Jurkat, Clone E6-1 (cell line): ENCODE measurements around the gene ADCY5.

Experiments used
- DNase-seq: peaks from one replicate; pipeline ENCODE4 v3.0.0-alpha.2; 2011; ENCODE audit warnings: low read depth, low spot score
- H3K4me3 ChIP-seq: 2 replicates; pipeline ENCODE4 v1.5.1; 2011; ENCODE audit warnings: mild to moderate bottlenecking, low read length, control low read depth, moderate library complexity

ADCY5 gene

DNA sequence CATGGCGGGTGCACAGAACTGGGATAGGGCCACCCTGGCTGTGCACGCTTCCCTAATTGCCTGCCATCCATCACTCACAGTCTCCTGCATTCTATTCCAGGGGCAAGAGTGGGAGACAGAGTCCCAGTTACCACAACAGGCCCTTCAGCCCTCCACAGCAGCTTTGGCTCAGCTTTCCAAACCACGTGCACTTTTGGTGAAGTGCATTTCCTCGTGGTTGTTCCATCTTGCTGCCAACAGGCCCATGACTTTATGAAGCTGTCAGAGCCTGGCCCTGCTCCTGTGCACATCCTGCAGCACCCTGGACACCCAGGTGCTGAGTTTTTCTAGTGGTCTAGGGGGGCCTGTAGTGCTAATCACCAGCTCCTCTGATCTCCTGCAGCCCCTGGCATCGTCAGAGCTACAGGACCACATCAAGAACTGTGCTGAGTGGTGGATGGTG is 110.2 kb downstream of the ADCY5 start:
- DNase-seq, result no peak
- no peak overlapping the region for H3K4me3 ChIP-seq

DNA sequence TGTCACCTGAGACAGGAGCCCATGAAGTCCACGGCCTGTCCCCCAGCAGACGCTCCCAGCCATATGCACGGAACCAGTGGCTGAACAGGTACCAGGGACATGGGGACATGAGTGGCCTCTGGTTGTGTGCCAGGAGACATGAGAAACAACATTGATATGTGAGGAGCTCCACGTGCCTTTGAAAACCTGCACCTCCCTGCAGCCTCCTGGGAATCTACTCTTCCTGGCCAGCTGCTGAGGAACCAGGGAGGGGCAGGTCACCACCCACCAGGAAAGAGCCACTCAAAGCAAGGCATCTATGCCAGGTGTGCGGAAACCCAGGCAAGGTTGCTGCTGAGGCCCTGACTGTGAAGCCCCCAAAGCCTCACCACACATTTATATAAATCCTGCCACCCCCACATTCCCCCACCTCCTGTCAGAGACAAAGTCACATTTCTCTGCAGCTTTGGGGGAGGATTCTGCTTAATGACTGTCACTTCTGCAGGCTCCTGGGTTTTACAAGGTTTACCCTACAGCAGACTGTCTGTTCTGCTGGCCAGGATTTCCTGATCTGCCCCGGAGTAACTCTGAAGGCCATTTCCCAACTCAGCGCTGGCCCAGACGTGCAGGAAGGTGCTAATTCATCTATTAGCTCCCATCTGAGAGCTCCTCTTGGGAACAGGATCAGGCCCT is 110.8 kb downstream of the ADCY5 start:
- H3K4me3 ChIP-seq, result no peak overlapping the region
- DNase-seq, result no peak

DNA sequence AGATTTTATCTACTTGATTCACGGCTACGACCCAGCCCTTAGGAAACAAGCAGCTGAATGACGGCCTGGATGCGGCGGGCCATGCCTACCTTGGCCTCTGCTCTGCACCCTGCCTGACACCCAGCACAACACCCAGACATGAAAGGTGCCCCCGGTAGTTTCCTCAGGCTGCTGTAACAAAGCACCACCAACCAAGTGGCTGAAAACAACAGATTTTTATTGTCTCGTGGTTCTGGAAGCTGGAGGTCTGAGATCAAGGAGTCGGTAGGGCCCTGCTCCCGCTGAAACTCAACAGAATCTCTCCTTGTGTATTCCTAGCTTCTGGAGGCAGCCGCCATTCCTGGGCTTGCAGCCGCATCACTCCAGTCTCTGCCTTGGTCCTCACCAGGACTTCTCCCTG is 111.7 kb downstream of the ADCY5 start:
- no peak overlapping the region for H3K4me3 ChIP-seq
- no peak for DNase-seq

DNA sequence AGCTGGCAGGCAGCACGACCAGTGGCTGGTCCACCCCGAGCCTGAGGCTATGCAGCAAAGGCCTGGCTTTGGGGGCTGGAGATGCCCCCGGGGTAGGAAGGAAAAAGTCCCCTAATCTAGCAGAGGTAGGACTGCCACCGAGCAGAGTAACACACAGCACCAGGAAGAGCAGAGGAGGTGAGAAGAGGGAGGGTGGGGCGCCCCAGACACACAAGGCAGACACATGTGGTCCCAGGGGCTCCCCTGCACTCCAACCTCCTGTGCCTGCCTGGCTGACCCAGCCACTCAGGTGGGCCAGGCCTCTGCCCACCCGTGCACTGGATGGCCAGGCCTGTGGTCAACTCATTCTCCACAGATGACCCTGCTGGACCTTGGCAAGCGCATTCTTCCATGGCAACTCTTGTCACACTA is 112.4 kb downstream of the ADCY5 start:
- no peak overlapping the region for H3K4me3 ChIP-seq
- no peak for DNase-seq

DNA sequence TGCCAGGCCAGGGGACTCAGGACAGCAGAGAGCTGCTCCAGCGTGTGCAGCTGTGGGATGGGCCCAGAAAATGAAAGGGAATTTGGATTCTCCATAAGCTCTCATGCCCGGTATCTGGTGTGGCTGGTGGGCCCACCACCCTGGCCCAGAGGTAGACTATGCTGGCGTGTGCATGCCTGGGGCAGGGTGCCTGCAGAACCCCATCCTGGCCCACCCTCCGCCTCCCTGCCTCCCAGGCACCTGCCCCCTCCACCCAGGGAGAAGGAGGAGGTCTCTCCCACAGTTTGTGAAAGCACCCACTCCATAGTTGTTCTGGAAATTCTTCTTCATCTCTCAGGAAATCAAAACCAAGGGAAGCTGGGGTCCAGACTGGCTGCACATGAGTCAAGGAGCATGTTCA is 112.9 kb downstream of the ADCY5 start:
- DNase-seq, result no peak
- H3K4me3 ChIP-seq, result no peak overlapping the region

DNA sequence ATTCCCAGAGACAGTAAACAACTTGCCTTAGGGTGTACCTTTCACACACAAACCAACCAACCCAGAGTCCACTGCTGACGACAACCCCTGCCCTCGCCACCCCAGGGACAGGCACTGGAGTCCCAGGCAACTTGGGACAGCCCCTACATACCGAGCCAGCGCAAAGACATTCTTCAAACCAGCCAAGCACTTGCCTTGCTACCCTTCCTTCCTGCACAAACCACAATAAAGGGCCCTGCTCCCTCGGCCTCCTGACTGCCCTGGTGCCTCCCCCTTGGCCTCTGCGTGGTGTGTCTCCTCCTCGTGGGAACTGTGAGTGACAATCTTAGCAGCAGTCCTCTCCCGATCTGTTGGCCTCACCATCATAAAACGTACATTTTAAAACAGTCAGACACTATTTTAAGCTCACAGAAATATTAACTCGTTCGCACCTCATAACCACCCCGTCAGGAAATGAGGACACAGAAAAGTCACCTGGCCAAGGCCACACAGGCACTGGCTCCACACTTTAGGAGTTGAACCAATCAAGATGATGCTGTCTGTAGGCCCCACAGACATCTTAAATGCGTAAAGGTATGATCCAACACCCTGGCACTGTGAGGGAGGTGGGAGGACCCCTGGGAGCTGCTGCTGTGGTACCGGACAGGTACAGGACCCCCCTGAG is 113.8 kb downstream of the ADCY5 start:
- H3K4me3 ChIP-seq, result no peak overlapping the region
- DNase-seq, result peak; percentile 15

DNA sequence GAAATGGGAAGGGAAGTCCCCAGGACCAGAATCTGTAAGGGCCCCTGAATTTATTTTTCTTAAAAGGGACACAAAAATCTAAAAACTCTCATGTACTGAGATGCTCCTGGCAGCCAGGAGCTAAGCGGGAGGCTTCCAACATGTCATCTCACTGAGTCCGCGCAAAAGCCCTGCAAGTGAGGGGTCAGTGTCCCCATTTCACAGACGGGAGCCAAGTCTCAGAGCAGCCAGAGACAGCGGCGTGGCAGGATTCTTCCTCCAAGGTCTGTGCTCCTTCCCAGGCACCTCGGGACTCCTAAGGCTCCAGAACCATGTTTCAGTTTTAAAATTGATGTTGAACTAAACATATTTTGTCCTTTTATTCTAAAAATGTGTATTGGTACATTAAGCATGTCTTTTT is 114.8 kb downstream of the ADCY5 start:
- DNase-seq, result no peak
- H3K4me3 ChIP-seq, result no peak overlapping the region

DNA sequence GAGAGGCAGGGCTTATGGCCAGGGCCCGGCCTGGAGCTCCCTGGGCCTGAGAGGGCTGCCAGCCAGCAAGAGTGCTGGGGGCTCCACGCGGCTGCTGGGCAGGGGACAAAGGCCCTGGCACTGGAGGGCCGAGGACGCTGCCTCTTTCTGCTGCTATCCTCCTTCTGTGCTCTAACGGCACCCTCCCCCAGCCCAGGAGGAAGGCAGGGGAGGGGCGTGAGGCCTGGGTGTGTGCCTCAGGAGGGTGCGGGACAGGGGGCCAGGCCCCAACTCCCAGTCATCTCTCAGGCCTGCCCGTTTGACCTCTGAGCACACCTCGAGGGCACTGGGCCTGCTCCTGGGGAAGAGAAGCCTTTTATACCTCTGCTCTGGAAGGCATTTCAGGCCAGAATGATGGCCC is 115.5 kb downstream of the ADCY5 start:
- H3K4me3 ChIP-seq, result no peak overlapping the region
- no peak for DNase-seq

DNA sequence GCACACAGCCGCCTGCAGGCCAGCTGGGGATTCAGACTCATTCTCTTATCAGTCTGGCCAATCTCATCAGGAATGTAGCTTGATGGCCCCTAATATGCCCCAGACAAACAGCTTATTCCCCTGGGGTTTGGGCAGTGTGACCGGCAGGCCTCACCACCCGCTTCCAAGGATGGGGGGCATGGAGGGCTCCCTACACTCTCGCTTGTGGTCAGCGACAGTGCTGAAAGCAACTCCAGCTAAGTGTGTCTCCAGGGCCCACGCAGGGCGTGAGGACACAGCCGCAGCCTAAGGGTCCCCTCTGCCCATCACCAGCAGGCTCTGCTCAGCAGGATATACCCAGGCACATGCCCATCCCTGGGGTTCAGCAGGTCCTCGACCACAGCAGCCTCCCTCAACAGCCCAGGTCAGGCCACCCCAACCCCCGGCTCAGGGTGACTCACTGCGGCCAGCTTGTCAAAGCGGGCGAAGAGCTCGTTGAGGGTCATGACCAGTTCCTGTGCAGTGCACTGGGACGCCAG is 116.7 kb downstream of the ADCY5 start:
- no peak for DNase-seq
- H3K4me3 ChIP-seq, result no peak overlapping the region

DNA sequence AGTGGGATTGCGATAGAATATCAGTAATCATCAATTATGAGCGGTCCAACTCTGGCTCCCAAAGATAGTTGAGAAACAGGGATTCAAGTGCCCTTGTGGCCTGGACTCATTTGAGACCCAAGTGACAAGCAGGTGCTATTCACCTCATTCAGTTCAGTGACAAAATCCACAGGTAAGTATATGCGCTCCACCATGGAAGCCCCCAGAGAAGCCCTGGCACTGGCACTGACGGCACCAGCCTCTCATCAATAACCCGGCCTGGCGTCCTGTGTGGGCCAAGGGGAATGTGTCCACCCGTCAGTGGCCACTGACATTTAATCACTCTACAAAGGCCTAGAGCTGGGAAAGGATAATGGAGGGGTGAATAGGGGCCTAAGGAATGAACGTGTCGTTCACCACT is 117.2 kb downstream of the ADCY5 start:
- no peak overlapping the region for H3K4me3 ChIP-seq
- DNase-seq, result no peak

DNA sequence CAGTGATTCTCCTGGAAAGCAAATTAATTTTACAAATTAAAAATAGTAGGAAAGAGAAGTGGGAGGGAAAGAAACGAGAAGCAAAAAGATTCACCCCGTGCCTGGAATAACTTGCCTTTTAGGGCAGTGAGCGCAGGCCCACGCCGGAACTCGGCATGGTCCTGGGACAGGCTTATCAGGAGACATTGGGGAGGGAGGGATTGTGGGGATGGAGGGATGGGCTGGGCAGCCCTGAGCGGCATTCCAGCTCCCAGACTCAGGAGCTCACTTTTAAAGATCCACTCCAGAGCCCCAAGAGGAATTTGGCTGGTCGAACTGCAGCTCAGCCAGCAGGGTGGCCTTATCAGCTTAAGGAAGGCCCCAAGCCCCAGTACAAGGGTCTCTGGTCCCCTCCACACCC is 117.9 kb downstream of the ADCY5 start:
- H3K4me3 ChIP-seq, result no peak overlapping the region
- no peak for DNase-seq

DNA sequence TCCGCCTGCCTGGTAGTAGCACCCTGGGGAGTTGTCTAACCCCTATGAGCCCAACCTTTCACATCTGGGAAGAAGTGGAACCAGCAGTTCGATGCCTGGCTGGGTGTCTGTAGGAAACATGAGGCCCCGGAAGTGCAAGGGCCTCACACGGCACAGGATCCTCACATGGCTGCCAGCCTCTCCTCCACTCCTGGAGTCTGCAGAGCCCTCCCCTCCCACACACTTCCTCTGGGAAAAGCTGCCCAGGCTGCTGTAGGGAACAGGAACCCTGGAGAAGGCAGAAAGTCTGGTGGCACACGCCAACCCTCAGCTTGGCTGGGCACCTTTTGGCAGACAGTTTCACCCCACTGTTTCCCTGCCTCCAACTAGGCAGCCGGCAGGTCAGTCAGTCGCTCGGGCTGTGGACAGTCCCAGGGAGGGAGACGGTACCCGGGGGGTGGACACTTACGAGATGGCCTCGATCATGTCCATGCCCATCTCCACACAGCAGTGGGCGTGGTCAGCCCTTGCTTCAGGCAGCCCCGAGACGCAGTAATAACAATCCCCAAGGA is 118.4 kb downstream of the ADCY5 start:
- no peak overlapping the region for H3K4me3 ChIP-seq
- no peak for DNase-seq

DNA sequence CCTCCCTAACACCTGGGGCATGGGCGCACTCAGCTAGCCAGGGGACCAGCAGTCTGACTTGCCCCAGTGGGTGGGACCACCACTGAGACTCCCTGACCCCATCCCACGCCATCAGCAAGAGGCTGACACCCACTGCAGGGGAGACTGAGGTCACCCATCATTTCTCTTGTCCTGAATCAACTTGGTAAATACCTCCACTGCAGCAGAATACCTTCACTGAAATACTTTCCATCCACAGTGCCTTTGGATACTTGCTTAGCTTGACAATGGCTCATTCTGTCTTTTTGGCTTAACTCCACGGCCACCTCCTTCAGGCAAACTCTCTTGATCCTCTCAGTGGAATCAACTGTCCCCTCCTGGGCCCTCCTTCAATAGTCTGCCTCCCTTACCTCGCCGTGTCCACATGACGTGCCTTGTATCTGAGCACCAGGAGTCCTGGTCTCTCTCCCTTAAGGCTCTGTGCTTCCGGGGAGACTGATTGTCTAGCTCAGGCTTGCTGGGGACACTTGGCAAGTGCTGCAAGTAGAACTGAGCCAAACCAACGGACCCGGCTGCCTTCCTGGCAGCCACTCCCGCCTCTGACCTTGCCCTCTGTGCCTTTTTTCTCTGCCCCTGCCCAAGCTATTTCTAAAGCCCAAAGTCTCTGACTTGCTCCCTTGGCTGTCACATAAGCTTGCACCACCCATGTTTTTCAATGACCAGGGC is 119.1 kb downstream of the ADCY5 start:
- no peak for DNase-seq
- H3K4me3 ChIP-seq, result no peak overlapping the region

DNA sequence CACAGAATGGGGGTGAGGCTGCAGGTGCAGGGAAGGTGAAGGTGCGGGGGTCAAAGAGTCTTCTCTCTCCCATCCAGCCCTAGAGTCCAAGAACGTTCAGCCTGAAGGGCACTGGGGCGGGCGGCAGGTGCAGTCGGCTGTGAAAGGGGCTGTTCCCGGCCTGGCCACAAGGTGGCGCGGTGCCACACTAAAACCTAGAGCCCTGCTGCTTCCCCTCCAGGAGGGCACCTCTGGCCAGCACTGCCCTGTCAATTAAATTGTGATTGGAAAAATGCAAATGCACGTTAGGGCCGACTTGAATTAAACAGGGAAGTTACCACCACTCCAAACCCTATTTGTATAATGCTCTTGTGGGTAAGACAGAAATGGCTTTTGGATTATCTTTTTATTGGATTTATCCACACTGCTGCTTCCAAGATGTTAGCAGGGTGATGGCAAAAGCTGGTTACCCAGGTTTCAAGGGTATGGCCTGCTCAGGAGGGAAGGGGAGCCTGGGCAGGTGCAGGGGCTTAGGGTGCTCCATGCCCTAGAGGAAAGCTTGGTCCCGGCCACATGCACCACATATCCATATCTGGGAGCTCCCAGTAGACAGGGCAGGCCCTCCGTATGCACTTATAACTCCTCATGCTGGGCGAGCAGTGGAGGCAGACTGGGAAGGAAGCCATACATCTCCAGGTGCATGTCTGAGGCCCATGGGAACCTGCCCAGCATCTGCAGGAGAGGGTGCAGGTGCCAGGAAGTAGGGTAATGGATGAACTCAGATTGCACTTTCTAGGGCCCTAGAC is 119.8 kb downstream of the ADCY5 start:
- peak; percentile 24 for DNase-seq
- H3K4me3 ChIP-seq, result no peak overlapping the region

DNA sequence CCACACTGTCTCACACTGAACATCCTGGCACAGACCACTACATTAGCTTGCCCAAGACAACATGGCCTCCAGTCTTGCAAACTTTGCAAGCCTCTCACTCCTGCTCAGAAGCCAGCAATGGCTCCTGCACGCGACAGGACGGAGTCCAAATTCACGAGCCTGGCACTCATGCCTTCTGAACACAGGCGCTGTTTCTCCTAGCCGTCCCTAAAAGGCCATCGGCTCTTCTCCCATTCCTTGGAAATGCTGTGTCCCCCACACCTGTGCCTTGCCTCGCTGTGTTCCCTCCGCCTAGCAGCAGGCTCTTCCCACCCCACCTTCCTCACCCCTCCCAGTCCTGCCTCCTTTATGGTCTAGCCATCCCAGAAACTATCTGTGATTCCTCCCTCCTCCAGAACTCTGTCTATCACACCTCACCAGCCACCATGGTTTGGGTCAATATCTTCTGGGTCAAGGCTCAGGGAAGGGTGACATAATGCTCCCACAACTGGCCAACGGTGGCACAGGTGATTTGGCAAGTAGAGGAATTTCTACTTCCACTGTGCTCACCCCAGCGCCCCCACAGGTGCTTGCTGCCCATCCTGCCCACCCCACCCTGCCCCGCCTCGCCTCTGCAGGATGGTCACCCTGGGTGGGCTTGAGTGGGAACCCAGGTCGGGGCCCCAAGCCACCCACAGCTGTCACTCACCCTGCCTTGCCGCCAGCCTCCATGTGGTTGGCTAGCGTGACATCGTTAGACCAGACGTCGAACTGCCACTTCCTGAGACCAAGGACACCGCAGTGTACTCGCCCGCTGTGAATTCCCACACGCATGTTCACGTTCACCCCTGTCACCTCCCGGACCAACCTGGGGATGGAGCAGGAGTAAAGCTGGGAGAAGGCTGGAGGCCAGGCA is 120.7 kb downstream of the ADCY5 start:
- no peak for DNase-seq
- no peak overlapping the region for H3K4me3 ChIP-seq

DNA sequence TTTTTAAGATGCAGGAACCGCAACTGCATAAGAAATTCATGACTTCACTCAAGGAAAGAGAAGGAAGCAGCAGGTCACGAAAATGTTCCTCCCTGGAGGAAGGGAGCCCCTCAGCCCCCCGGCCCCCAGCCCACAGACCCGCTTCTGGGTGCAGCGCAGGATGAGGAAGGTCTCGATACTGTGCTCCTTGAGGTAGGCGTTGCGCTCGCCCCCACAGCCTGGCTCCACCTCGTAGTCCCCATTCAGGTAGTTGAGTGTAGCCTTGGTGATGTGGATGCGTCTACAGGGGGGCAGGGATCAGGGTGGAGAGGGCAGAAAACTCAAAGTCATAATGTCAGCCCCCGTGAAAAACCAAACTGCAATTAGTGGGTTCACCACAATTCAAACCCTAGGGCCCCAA is 121.4 kb downstream of the ADCY5 start:
- no peak overlapping the region for H3K4me3 ChIP-seq
- no peak for DNase-seq

DNA sequence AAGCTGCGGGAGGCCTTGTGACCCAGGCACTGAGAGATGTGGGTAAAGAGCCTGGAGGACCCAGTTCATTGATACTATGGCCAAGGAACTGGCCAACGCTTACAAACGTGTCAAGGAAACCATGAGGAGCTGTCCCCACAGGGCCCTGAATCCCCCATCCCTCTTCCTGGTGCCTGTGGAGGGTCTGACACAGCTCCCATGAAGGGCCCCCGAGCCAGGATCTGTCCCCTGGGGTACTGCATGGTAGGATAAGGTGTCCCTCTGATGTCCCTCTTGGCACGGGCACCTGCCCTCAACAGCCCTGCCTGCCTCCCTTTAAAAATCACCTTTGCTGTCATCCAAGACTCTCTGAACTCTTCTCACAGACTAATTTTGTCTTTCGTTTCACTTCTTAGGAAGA is 122.4 kb downstream of the ADCY5 start:
- no peak overlapping the region for H3K4me3 ChIP-seq
- no peak for DNase-seq

DNA sequence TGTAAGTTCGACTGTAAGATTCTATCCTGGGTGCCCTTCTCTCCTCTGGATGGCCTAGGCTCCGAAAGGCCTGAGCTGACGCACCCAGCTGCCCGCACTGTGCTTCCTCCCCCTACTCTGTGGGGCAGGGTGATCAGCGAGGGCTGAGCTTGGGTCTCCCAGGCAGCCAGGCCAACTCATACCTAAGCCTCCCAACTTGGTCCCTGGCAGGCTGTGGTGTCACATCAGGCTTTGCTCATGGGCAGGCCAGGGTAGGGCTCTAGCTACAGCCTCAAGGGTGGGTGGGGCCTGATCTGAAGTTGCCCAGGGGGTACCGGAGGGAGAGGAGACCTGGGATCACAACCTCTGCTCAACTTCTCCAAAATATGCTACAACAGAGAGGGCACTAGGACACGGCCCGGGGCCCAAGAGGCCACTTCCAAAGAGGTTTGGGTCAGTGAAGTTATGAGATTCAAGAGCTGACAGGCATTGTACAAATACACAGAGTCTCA is 123.1 kb downstream of the ADCY5 start:
- H3K4me3 ChIP-seq, result no peak overlapping the region
- DNase-seq, result no peak
